Measurements from ENCODE around the gene FUT6.

GRCh38 chr19:5864013-5864720 lies 24.7 kb upstream of the FUT6 start:
- TF ChIP-seq ZNF274 (IDR thresholded peaks at IDR 0.05; ENCODE audit: low read depth, low read length), result no peak
- no peak for TF ChIP-seq SUZ12 (IDR thresholded peaks at IDR 0.05; ENCODE audit: extremely low read depth, insufficient read depth, insufficient read length)
